ENCODE measurements around the gene KPNA2.
A peak's percentile ranks its signal among the peaks of the same experiment; 100 is the strongest.
"Not testable (repeated sequence)": the region's sequence is repeated elsewhere in the genome, so short reads cannot be mapped to it uniquely, and the experiment has no call there.

KPNA2 gene

GRCh38 chr17:68061512-68062313 lies 26.2 kb downstream of the KPNA2 start:
- DNase-seq, result no peak

- not testable (repeated sequence) for DNase-seq
Measured at GRCh38 chr17:68065366-68065765, 29.8 kb downstream of the KPNA2 start.

- DNase-seq, result not testable (repeated sequence)
Measured at GRCh38 chr17:68068512-68068911, 33.0 kb downstream of the KPNA2 start.

- peak in 2 of 14 donors; percentile 5 to 18 for DNase-seq
Measured at GRCh38 chr17:68070582-68071444, 35.3 kb downstream of the KPNA2 start.

GRCh38 chr17:68074279-68074678 lies 38.7 kb downstream of the KPNA2 start:
- DNase-seq, result no peak

GRCh38 chr17:68075953-68076607 lies 40.5 kb downstream of the KPNA2 start:
- DNase-seq, result not testable (repeated sequence)

- DNase-seq, result not testable (repeated sequence)
Measured at GRCh38 chr17:68077498-68077897, 42.0 kb downstream of the KPNA2 start.

GRCh38 chr17:68080411-68081150 lies 45.0 kb downstream of the KPNA2 start:
- no peak for DNase-seq

GRCh38 chr17:68081305-68082265 lies 46.0 kb downstream of the KPNA2 start:
- DNase-seq, result not testable (repeated sequence)

GRCh38 chr17:68085771-68086381 lies 50.3 kb downstream of the KPNA2 start:
- DNase-seq, result no peak

- DNase-seq, result not testable (repeated sequence)
Measured at GRCh38 chr17:68086666-68087065, 51.1 kb downstream of the KPNA2 start.

- not testable (repeated sequence) for DNase-seq
Measured at GRCh38 chr17:68087131-68087623, 51.6 kb downstream of the KPNA2 start.

GRCh38 chr17:68087851-68088250 lies 52.3 kb downstream of the KPNA2 start:
- no peak for DNase-seq

- DNase-seq, result peak in 4 of 14 donors; percentile 8 to 54 (median 18)
Measured at GRCh38 chr17:68089881-68090280, 54.3 kb downstream of the KPNA2 start.

GRCh38 chr17:68094481-68095078 lies 59.0 kb downstream of the KPNA2 start:
- no peak for DNase-seq

- no peak for DNase-seq
Measured at GRCh38 chr17:68095205-68095811, 59.8 kb downstream of the KPNA2 start.

GRCh38 chr17:68096111-68096510 lies 60.6 kb downstream of the KPNA2 start:
- no peak for DNase-seq
